HEK293 (cell line): ENCODE measurements around the gene SRRM4.

Experiments used
- CTCF ChIA-PET: fragments of 350-600 bp; formaldehyde crosslinking; extraction: SDS; loops from one replicate; lab custom pipeline; 2021; ENCODE audit warnings: antibody characterized with exemption; lab: Yijun Ruan, JAX
- POLR2A ChIA-PET: fragments of 300-600 bp; formaldehyde crosslinking; extraction: SDS; loops from one replicate; lab custom pipeline; 2020; ENCODE audit warnings: antibody characterized with exemption, inconsistent platforms; lab: Yijun Ruan, JAX
- H3K27ac ChIP-seq: fragments of 200-500 bp; sonication (Bioruptor generic); 2 replicates; pipeline ENCODE4 v1.5.1; 2014; ENCODE audit warnings: low read depth, low read length, control low read depth, inconsistent platforms; ENCODE audit errors: extremely low read depth
- H3K36me3 ChIP-seq, 2 experiments: fragments of 200-500 bp in 1 of 2; sonication (Bioruptor generic) in 1 of 2; 1 replicate in 1 of 2; 2 replicates in 1 of 2; pipeline ENCODE4 v1.5.1; 2014 to 2017; ENCODE audit warnings: inconsistent platforms in 2 of 2, low read length in 2 of 2; ENCODE audit not compliant: control insufficient read depth in 2 of 2, insufficient read depth in 1 of 2
- H3K4me1 ChIP-seq: fragments of 200-500 bp; sonication (Bioruptor generic); 2 replicates; pipeline ENCODE4 v1.5.1; 2014; ENCODE audit warnings: mild to moderate bottlenecking, low read length, inconsistent platforms; ENCODE audit not compliant: control insufficient read depth, insufficient read depth
- H3K4me3 ChIP-seq: 2 replicates; pipeline ENCODE4 v1.5.1; 2011; ENCODE audit warnings: low read depth, mild to moderate bottlenecking, control low read depth, low read length, moderate library complexity
- H3K9me3 ChIP-seq: fragments of 200-500 bp; sonication (Bioruptor generic); 2 replicates; pipeline ENCODE4 v1.5.1; 2014; ENCODE audit warnings: low read depth, low read length, inconsistent platforms; ENCODE audit not compliant: control insufficient read depth, insufficient read depth
- CTCF ChIP-seq: fragments of 450-650 bp; formaldehyde crosslinking; IDR thresholded peaks from 2 replicates; pipeline ENCODE4 v1.5.1; 2016; ENCODE audit warnings: missing biosample characterization, missing genetic modification characterization
- FEZF1 ChIP-seq: fragments of 450-650 bp; formaldehyde crosslinking; IDR thresholded peaks from 2 replicates; pipeline ENCODE4 v1.5.1; 2016; ENCODE audit warnings: missing biosample characterization, missing genetic modification characterization
- GLI4 ChIP-seq: fragments of 450-650 bp; formaldehyde crosslinking; IDR thresholded peaks from 2 replicates; pipeline ENCODE4 v1.5.1; 2016; ENCODE audit warnings: missing biosample characterization, missing genetic modification characterization
- GLIS1 ChIP-seq: fragments of 450-650 bp; formaldehyde crosslinking; IDR thresholded peaks from 2 replicates; pipeline ENCODE4 v1.5.1; 2016; ENCODE audit warnings: missing biosample characterization, missing genetic modification characterization
- KLF1 ChIP-seq: fragments of 450-650 bp; formaldehyde crosslinking; IDR thresholded peaks from 2 replicates; pipeline ENCODE4 v1.5.1; 2016; ENCODE audit warnings: missing biosample characterization, missing genetic modification characterization
- KLF9 ChIP-seq: fragments of 450-650 bp; formaldehyde crosslinking; IDR thresholded peaks from 2 replicates; pipeline ENCODE4 v1.5.1; 2016; ENCODE audit warnings: missing biosample characterization, missing genetic modification characterization, low read depth
- MZF1 ChIP-seq: fragments of 450-650 bp; formaldehyde crosslinking; IDR thresholded peaks from 2 replicates; pipeline ENCODE4 v1.5.1; 2017; ENCODE audit warnings: missing biosample characterization, missing genetic modification characterization, borderline replicate concordance
- PBX3 ChIP-seq: sonication (generic); formaldehyde crosslinking; IDR thresholded peaks from 2 replicates; pipeline ENCODE4 v1.8.1; 2022; ENCODE audit warnings: mild to moderate bottlenecking, moderate library complexity, missing genetic modification reagents
- SALL2 ChIP-seq: fragments of 450-650 bp; formaldehyde crosslinking; IDR thresholded peaks from 2 replicates; pipeline ENCODE4 v1.5.0; 2017; ENCODE audit warnings: missing biosample characterization, mild to moderate bottlenecking, missing genetic modification characterization, borderline replicate concordance
- SP7 ChIP-seq: fragments of 450-650 bp; formaldehyde crosslinking; IDR thresholded peaks from 2 replicates; pipeline ENCODE4 v1.5.1; 2016; ENCODE audit warnings: missing biosample characterization, missing genetic modification characterization
- ZBTB20 ChIP-seq: fragments of 450-650 bp; formaldehyde crosslinking; IDR thresholded peaks from 2 replicates; pipeline ENCODE4 v1.5.1; 2016; ENCODE audit warnings: missing biosample characterization, missing genetic modification characterization
- ZFP3 ChIP-seq: fragments of 450-650 bp; formaldehyde crosslinking; IDR thresholded peaks from 2 replicates; pipeline ENCODE4 v1.5.1; 2016; ENCODE audit warnings: low read depth, missing biosample characterization, missing genetic modification characterization
- ZNF19 ChIP-seq: fragments of 450-650 bp; formaldehyde crosslinking; IDR thresholded peaks from 2 replicates; pipeline ENCODE4; 2016; ENCODE audit warnings: missing biosample characterization, missing genetic modification characterization, low read depth
- ZNF26 ChIP-seq: fragments of 450-650 bp; formaldehyde crosslinking; IDR thresholded peaks from 2 replicates; pipeline ENCODE4 v1.5.1; 2016; ENCODE audit warnings: missing biosample characterization, missing genetic modification characterization
- ZNF37A ChIP-seq: fragments of 450-650 bp; IDR thresholded peaks from 2 replicates; pipeline ENCODE4 v1.5.1; 2018; ENCODE audit warnings: missing biosample characterization, missing genetic modification characterization
- ZNF473 ChIP-seq: fragments of 450-650 bp; formaldehyde crosslinking; IDR thresholded peaks from 2 replicates; pipeline ENCODE4 v1.5.1; 2017; ENCODE audit warnings: missing biosample characterization, missing genetic modification characterization
- ZNF529 ChIP-seq: fragments of 450-650 bp; formaldehyde crosslinking; IDR thresholded peaks from 2 replicates; pipeline ENCODE4 v1.5.1; 2017; ENCODE audit warnings: missing genetic modification characterization, missing biosample characterization; ENCODE audit not compliant: insufficient replicate concordance
- ZNF561 ChIP-seq: fragments of 450-650 bp; IDR thresholded peaks from 2 replicates; pipeline ENCODE4 v1.5.1; 2018; ENCODE audit warnings: missing biosample characterization, missing genetic modification characterization, borderline replicate concordance
- ZNF571 ChIP-seq: fragments of 450-650 bp; formaldehyde crosslinking; IDR thresholded peaks from 2 replicates; pipeline ENCODE4 v1.5.0; 2017; ENCODE audit warnings: missing biosample characterization, missing genetic modification characterization
- ZNF621 ChIP-seq: fragments of 450-650 bp; formaldehyde crosslinking; IDR thresholded peaks from 2 replicates; pipeline ENCODE4 v1.5.1; 2017; ENCODE audit warnings: missing biosample characterization, missing genetic modification characterization
- ZNF624 ChIP-seq: fragments of 450-650 bp; formaldehyde crosslinking; IDR thresholded peaks from 2 replicates; pipeline ENCODE4 v1.5.1; 2017; ENCODE audit warnings: missing biosample characterization, missing genetic modification characterization
- ZNF626 ChIP-seq: fragments of 450-650 bp; sonication (Bioruptor Pico); formaldehyde crosslinking; IDR thresholded peaks from 2 replicates; pipeline ENCODE4 v1.5.1; 2018; ENCODE audit warnings: missing biosample characterization, missing genetic modification characterization, inconsistent platforms
- ZNF654 ChIP-seq: fragments of 450-650 bp; formaldehyde crosslinking; IDR thresholded peaks from 2 replicates; pipeline ENCODE4 v1.5.1; 2016; ENCODE audit warnings: low read depth, missing biosample characterization, missing genetic modification characterization
- ZNF660 ChIP-seq: fragments of 450-650 bp; IDR thresholded peaks from 2 replicates; pipeline ENCODE4 v1.5.1; 2018; ENCODE audit warnings: missing biosample characterization, mild to moderate bottlenecking, missing genetic modification characterization
- ZNF76 ChIP-seq: fragments of 450-650 bp; formaldehyde crosslinking; IDR thresholded peaks from 2 replicates; pipeline ENCODE4; 2016; ENCODE audit warnings: low read depth, missing biosample characterization, missing genetic modification characterization, borderline replicate concordance
- ZNF768 ChIP-seq: fragments of 450-650 bp; formaldehyde crosslinking; IDR thresholded peaks from 2 replicates; pipeline ENCODE4 v1.5.1; 2018; ENCODE audit warnings: missing biosample characterization, mild to moderate bottlenecking, missing genetic modification characterization
- ZSCAN16 ChIP-seq: fragments of 450-650 bp; formaldehyde crosslinking; IDR thresholded peaks from 2 replicates; pipeline ENCODE4 v1.5.1; 2016; ENCODE audit warnings: missing biosample characterization, missing genetic modification characterization
- TF ChIP-seq, protein P1 (sequence below): fragments of 450-650 bp; formaldehyde crosslinking; IDR thresholded peaks from 2 replicates; pipeline ENCODE4 v1.5.1; 2016; ENCODE audit warnings: missing biosample characterization, missing genetic modification characterization, borderline replicate concordance

Gene SRRM4

GRCh38 chr12:119195256-119195655 is 213.9 kb downstream of the SRRM4 start:
- ChIA-PET POLR2A (interaction anchor here (1.7 kb wide), 1 partner anchor 17 kb away, joined by 5 read pairs; the partner anchor contains the start of gene HSPB8), CTCF (no interaction called here)
- Histone ChIP-seq H3K27ac (no peak overlapping the region), H3K4me3 (no peak overlapping the region), H3K4me1 (no peaks in the 10 kb centered on the region), H3K36me3 (peaks cover 0 to 34% of the 10 kb centered on the region in 2 experiments; a peak in 1 of 3 replicates), H3K9me3 (no peaks in the 10 kb centered on the region)
- TF ChIP-seq ZFP3 (no peak), ZNF26 (no peak), KLF9 (tag by site-specific recombination) (no peak), ZNF768 (no peak), GLI4 (tag by site-specific recombination) (no peak), ZNF19 (tag by site-specific recombination) (no peak), SALL2 (tag by site-specific recombination) (no peak), CTCF (tag by site-specific recombination) (no peak)

GRCh38 chr12:119198440-119198839 is 217.1 kb downstream of the SRRM4 start:
- ChIA-PET POLR2A (no interaction called here), CTCF (interaction anchor here (0.6 kb wide), 1 partner anchor 205 kb away, joined by 3 read pairs; no protein-coding TSS in a partner anchor)
- TF ChIP-seq ZNF660 (tag by site-specific recombination) = no peak
- TF ChIP-seq ZNF37A (tag by site-specific recombination) = no peak
- no peak for TF ChIP-seq ZNF529 (tag by site-specific recombination)
- TF ChIP-seq, protein P1, sequence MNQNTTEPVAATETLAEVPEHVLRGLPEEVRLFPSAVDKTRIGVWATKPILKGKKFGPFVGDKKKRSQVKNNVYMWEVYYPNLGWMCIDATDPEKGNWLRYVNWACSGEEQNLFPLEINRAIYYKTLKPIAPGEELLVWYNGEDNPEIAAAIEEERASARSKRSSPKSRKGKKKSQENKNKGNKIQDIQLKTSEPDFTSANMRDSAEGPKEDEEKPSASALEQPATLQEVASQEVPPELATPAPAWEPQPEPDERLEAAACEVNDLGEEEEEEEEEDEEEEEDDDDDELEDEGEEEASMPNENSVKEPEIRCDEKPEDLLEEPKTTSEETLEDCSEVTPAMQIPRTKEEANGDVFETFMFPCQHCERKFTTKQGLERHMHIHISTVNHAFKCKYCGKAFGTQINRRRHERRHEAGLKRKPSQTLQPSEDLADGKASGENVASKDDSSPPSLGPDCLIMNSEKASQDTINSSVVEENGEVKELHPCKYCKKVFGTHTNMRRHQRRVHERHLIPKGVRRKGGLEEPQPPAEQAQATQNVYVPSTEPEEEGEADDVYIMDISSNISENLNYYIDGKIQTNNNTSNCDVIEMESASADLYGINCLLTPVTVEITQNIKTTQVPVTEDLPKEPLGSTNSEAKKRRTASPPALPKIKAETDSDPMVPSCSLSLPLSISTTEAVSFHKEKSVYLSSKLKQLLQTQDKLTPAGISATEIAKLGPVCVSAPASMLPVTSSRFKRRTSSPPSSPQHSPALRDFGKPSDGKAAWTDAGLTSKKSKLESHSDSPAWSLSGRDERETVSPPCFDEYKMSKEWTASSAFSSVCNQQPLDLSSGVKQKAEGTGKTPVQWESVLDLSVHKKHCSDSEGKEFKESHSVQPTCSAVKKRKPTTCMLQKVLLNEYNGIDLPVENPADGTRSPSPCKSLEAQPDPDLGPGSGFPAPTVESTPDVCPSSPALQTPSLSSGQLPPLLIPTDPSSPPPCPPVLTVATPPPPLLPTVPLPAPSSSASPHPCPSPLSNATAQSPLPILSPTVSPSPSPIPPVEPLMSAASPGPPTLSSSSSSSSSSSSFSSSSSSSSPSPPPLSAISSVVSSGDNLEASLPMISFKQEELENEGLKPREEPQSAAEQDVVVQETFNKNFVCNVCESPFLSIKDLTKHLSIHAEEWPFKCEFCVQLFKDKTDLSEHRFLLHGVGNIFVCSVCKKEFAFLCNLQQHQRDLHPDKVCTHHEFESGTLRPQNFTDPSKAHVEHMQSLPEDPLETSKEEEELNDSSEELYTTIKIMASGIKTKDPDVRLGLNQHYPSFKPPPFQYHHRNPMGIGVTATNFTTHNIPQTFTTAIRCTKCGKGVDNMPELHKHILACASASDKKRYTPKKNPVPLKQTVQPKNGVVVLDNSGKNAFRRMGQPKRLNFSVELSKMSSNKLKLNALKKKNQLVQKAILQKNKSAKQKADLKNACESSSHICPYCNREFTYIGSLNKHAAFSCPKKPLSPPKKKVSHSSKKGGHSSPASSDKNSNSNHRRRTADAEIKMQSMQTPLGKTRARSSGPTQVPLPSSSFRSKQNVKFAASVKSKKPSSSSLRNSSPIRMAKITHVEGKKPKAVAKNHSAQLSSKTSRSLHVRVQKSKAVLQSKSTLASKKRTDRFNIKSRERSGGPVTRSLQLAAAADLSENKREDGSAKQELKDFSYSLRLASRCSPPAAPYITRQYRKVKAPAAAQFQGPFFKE (tag by site-specific recombination) = no peak
- no peak for TF ChIP-seq ZSCAN16
- no peak for TF ChIP-seq ZNF626 (tag by site-specific recombination)
- no peak for TF ChIP-seq ZNF571 (tag by site-specific recombination)
- no peak for TF ChIP-seq ZNF621
- no peak for TF ChIP-seq ZNF473 (tag by site-specific recombination)
- TF ChIP-seq ZNF76 (tag by site-specific recombination) = no peak
- no peak for TF ChIP-seq GLIS1 (tag by site-specific recombination)
- TF ChIP-seq KLF1 = no peak
- no peak for TF ChIP-seq SP7
- TF ChIP-seq ZNF624 = no peak
- TF ChIP-seq FEZF1 (tag by site-specific recombination) = no peak
- no peak for TF ChIP-seq MZF1 (tag by site-specific recombination)
- no peak for TF ChIP-seq ZBTB20 (tag by site-specific recombination)
- no peak for TF ChIP-seq ZNF561 (tag by site-specific recombination)
- TF ChIP-seq PBX3 = no peak
- no peak for TF ChIP-seq ZNF654
- Histone ChIP-seq H3K27ac (no peak overlapping the region), H3K4me3 (no peak overlapping the region), H3K4me1 (no peaks in the 10 kb centered on the region), H3K9me3 (no peaks in the 10 kb centered on the region), H3K36me3 (peaks cover 0 to 14% of the 10 kb centered on the region in 2 experiments; a peak in 1 of 3 replicates)
